Smooth muscle cell (in vitro differentiated cells): ENCODE data around the gene PSMC3IP. TPM values are rescaled to one million over a fixed set of nuclear protein-coding genes. Genes with fewer than 3 reads are reported as not detected.

Source experiments
- DNase-seq: peaks from one replicate; lab custom pipeline; 2025; ENCODE audit not compliant: unreplicated experiment; lab: John Stamatoyannopoulos, UW
- H2AFZ ChIP-seq: fragments of 200-600 bp; sonication (generic); 2 replicates; pipeline ENCODE4 v1.6.0; 2016; ENCODE audit warnings: antibody characterized with exemption, low read depth, mild to moderate bottlenecking
- H3F3A ChIP-seq: fragments of 200-600 bp; sonication (generic); 2 replicates; pipeline ENCODE4 v1.6.0; 2017; ENCODE audit warnings: antibody characterized with exemption, low read depth
- H3K27ac ChIP-seq: fragments of 200-600 bp; sonication (generic); 2 replicates; pipeline ENCODE4 v1.5.1; 2016; ENCODE audit warnings: low read depth, mild to moderate bottlenecking
- H3K27me3 ChIP-seq: fragments of 200-600 bp; sonication (generic); 2 replicates; pipeline ENCODE4 v1.6.1; 2016; ENCODE audit warnings: low read depth, mild to moderate bottlenecking
- H3K36me3 ChIP-seq: fragments of 200-600 bp; sonication (generic); 2 replicates; pipeline ENCODE4 v1.5.1; 2016; ENCODE audit warnings: low read depth
- H3K4me1 ChIP-seq: fragments of 200-600 bp; sonication (generic); 2 replicates; pipeline ENCODE4 v1.5.1; 2016; ENCODE audit warnings: low read depth
- H3K4me2 ChIP-seq: fragments of 200-600 bp; sonication (generic); 2 replicates; pipeline ENCODE4 v1.6.0; 2016; ENCODE audit warnings: mild to moderate bottlenecking
- H3K4me3 ChIP-seq: fragments of 200-600 bp; sonication (generic); 2 replicates; pipeline ENCODE4 v1.5.1; 2016; ENCODE audit warnings: mild to moderate bottlenecking
- H3K79me2 ChIP-seq: fragments of 200-600 bp; sonication (generic); 2 replicates; pipeline ENCODE4 v1.6.0; 2016; ENCODE audit warnings: low read depth, mild to moderate bottlenecking
- H3K9ac ChIP-seq: fragments of 200-600 bp; sonication (generic); 2 replicates; pipeline ENCODE4 v1.6.0; 2016; ENCODE audit warnings: low read depth
- H3K9me3 ChIP-seq: fragments of 200-600 bp; sonication (generic); replicated peaks from 2 replicates; pipeline ENCODE4 v1.5.1; 2016; ENCODE audit warnings: low read depth
- H4K20me1 ChIP-seq: fragments of 200-600 bp; sonication (generic); 2 replicates; pipeline ENCODE4 v1.6.0; 2016; ENCODE audit warnings: low read depth
- WGBS: methylation state at CpG from one replicate; pipeline ENCODE4 v1.1.7; 2016; ENCODE audit warnings: low lambda C conversion rate; 5-methylcytosine and 5-hydroxymethylcytosine counted together
- polyA plus RNA-seq: library from polyadenylated mRNA; unstranded; fragments of >200 nt; fragmentation: Nextera tagmentation; extraction: Ambion mirVana; gene quantifications from 2 replicates; pipeline ENCODE4 v1.2.1, GENCODE V29; 2016
- total RNA-seq: library from RNA; depleted of rRNA; stranded (reverse); fragments of >200 nt; gene quantifications from 2 replicates; pipeline ENCODE4 v1.2.3, GENCODE V29; 2014
- TF ChIP-seq, protein P1 (sequence below): fragments of 200-600 bp; sonication (generic); IDR thresholded peaks from 2 replicates; pipeline ENCODE4 v1.5.1; 2017; ENCODE audit warnings: borderline replicate concordance, mild to moderate bottlenecking, antibody characterized with exemption; ENCODE audit not compliant: insufficient read depth, poor library complexity, severe bottlenecking

The PSMC3IP gene
- total and polyA plus RNA-seq, 2 experiments from 2014 or later, result 5.3 to 7.7 TPM

DNA sequence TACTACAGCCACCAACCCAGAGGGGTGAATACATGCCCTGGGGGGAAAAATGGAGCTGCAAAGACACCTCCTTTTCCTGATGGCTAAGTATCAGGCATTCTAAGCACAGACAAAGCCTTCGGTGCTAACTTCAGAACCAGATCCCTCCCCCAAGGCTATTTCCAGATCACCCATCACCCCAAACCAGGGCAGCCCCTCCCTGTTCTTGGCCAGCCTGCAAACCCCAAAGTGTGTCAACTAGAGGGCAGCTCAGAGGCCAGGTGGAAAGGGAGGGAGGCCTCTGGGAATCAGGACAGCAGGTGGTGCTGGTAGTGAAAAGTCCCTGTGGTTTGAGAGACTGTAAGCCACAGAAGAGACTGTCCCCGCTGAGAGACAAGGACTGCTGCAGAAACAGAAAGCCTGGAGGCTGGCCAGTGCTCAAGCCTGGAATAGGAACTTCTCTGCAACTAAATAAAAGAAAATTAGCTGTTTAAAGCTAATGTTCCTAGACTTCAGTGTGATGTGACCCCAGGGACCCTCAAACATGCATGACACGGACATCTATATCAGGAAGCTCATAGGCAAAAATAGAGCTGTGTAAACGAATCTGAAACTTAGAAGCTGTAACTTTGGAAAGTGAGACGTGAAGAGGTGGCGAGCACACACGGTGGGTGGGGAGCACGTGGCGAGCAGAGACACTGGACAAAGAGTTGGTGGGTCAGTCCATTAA, 41.1 kb upstream of the PSMC3IP start:
- Histone ChIP-seq H4K20me1 (no peaks in the 10 kb centered on the region), H3K4me2 (no peak overlapping the region), H3K27ac (no peak overlapping the region), H3K27me3 (no peaks in the 10 kb centered on the region), H3K9me3 (no peaks in the 10 kb centered on the region), H3F3A (no peaks in the 10 kb centered on the region), H3K79me2 (no peaks in the 10 kb centered on the region), H3K4me3 (no peak overlapping the region), H3K4me1 (no peaks in the 10 kb centered on the region), H2AFZ (no peak overlapping the region), H3K9ac (no peak overlapping the region), H3K36me3 (peaks cover 2% of the 10 kb centered on the region)
- WGBS, result 75% methylated on average over 9 of the region's 9 CpGs
- DNase-seq, result no peak
- TF ChIP-seq, protein P1, sequence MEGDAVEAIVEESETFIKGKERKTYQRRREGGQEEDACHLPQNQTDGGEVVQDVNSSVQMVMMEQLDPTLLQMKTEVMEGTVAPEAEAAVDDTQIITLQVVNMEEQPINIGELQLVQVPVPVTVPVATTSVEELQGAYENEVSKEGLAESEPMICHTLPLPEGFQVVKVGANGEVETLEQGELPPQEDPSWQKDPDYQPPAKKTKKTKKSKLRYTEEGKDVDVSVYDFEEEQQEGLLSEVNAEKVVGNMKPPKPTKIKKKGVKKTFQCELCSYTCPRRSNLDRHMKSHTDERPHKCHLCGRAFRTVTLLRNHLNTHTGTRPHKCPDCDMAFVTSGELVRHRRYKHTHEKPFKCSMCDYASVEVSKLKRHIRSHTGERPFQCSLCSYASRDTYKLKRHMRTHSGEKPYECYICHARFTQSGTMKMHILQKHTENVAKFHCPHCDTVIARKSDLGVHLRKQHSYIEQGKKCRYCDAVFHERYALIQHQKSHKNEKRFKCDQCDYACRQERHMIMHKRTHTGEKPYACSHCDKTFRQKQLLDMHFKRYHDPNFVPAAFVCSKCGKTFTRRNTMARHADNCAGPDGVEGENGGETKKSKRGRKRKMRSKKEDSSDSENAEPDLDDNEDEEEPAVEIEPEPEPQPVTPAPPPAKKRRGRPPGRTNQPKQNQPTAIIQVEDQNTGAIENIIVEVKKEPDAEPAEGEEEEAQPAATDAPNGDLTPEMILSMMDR, result no peak

DNA sequence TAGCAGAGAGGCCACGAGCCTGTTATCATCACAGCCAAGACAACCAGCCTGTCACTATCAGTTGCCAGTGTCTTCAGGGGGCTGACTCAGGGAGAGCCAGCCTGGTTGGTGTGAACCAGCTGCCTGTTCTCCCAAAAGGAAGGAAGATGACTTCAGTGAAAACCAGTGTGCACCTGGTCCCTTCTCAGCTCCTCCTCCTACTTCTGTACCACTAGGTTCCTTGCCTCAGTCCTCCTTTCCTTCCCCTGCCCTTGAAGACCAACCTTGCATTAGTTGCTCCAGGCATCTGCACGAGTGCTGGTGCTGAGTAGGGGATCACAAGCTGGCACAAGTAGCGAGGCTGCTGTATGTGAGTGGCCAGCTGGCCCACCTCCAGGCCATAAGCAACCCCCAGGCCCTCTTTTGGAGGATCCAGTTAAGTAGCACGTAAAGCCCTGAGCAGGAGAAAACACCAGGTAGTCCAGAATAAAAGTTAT, 40.5 kb upstream of the PSMC3IP start:
- Histone ChIP-seq H3K4me3 (no peak overlapping the region), H3F3A (no peaks in the 10 kb centered on the region), H3K27ac (no peak overlapping the region), H3K27me3 (no peaks in the 10 kb centered on the region), H3K4me1 (no peaks in the 10 kb centered on the region), H3K36me3 (peaks cover 2% of the 10 kb centered on the region), H3K4me2 (no peak overlapping the region), H4K20me1 (no peaks in the 10 kb centered on the region), H3K79me2 (no peaks in the 10 kb centered on the region), H2AFZ (no peak overlapping the region), H3K9me3 (no peaks in the 10 kb centered on the region), H3K9ac (no peak overlapping the region)
- WGBS, result 81% methylated on average over 4 of the region's 4 CpGs
- no peak for DNase-seq
- TF ChIP-seq, protein P1, result no peak

DNA sequence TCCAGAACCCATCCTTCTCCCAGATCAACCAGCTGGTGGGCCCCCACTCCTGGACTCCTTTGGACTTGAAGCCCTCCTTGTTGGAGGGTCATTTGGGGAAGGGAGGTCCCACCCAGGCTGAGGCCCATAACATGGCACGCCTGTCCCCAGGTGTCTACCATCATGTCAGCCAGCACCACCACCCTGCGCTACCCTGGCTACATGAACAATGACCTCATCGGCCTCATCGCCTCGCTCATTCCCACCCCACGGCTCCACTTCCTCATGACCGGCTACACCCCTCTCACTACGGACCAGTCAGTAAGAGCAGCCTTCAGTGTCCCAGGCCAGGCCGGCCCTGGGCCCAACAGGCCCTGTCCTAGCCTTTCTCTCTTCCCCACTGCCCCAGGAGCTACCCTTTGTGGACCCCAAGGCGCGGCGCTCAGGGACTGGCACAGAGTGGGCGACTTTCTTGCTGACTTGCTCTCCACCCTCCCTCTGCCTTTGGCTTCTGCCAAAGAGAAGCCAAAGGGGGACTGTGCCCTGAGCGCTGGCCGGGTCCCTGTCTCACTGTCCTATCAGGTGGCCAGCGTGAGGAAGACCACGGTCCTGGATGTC, 36.3 kb upstream of the PSMC3IP start:
- TF ChIP-seq, protein P1, result no peak
- H3K79me2 ChIP-seq, result peaks cover 14% of the 10 kb centered on the region

DNA sequence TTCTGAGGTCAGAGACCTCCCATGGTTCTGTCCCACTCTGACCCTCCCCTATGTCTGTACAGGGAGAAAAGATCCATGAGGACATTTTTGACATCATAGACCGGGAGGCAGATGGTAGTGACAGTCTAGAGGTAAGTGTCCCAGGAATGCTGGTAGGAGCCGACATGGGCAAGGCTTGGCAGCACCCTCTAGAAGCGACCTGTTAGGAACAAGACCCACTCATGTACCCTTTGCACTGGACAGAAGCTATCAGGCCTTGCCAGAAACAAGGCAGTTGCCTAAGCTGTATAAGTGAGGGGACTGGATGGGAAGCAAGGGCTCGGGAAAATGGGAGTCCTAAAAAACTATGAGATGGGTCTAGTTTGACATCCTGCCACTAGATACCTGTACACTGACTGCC, 34.5 kb upstream of the PSMC3IP start:
- no peaks in the 10 kb centered on the region for H3F3A ChIP-seq

More for the DNA sequence above, 36.3 kb upstream of the PSMC3IP start:
- Histone ChIP-seq H4K20me1 (no peaks in the 10 kb centered on the region), H3K4me2 (no peak overlapping the region), H3K27me3 (no peaks in the 10 kb centered on the region), H3K27ac (no peak overlapping the region), H3K4me3 (no peak overlapping the region), H3K9ac (no peak overlapping the region), H2AFZ (no peak overlapping the region), H3K4me1 (peaks cover 4% of the 10 kb centered on the region), H3F3A (no peaks in the 10 kb centered on the region), H3K9me3 (no peaks in the 10 kb centered on the region), H3K36me3 (peaks cover 2% of the 10 kb centered on the region)
- no peak for DNase-seq
- 98% methylated on average over 17 of the region's 17 CpGs for WGBS

More for the DNA sequence above, 34.5 kb upstream of the PSMC3IP start:
- Histone ChIP-seq H3K4me3 (no peak overlapping the region), H3K4me2 (no peak overlapping the region), H3K9ac (no peak overlapping the region), H3K36me3 (peaks cover 2% of the 10 kb centered on the region), H3K27ac (no peak overlapping the region), H3K9me3 (no peaks in the 10 kb centered on the region), H2AFZ (no peak overlapping the region), H3K4me1 (peaks cover 17% of the 10 kb centered on the region), H3K27me3 (no peaks in the 10 kb centered on the region), H4K20me1 (peaks cover 16% of the 10 kb centered on the region), H3K79me2 (peaks cover 32% of the 10 kb centered on the region)
- TF ChIP-seq, protein P1, result no peak
- WGBS, result 100% methylated on average over 4 of the region's 4 CpGs
- no peak for DNase-seq
